HepG2 (cell line): ENCODE measurements around the gene CLASRP. TPM values are rescaled to one million over a fixed set of nuclear protein-coding genes. Genes with fewer than 3 reads are reported as not detected.

Experiments
- ARID2 ChIP-seq: sonication (generic); formaldehyde crosslinking; IDR thresholded peaks from 2 replicates; pipeline ENCODE4 v1.8.1; 2022; ENCODE audit warnings: mild to moderate bottlenecking, missing genetic modification reagents, borderline replicate concordance
- EEA1 ChIP-seq: sonication (generic); formaldehyde crosslinking; IDR thresholded peaks from 2 replicates; pipeline ENCODE4 v1.5.1; 2020; ENCODE audit warnings: mild to moderate bottlenecking, missing genetic modification reagents, borderline replicate concordance
- GPN1 ChIP-seq: sonication (generic); formaldehyde crosslinking; IDR thresholded peaks from 2 replicates; pipeline ENCODE4 v1.5.1; 2020; ENCODE audit warnings: missing genetic modification reagents, borderline replicate concordance
- HDAC2 ChIP-seq: sonication (generic); formaldehyde crosslinking; IDR thresholded peaks from 2 replicates; pipeline ENCODE4 v1.4.0; 2020; ENCODE audit warnings: missing genetic modification reagents
- ISX ChIP-seq: sonication (generic); formaldehyde crosslinking; conservative IDR thresholded peaks from 2 replicates; pipeline ENCODE4 v1.5.0; 2020; ENCODE audit warnings: missing genetic modification reagents
- MAF1 ChIP-seq: sonication (generic); formaldehyde crosslinking; IDR thresholded peaks from 2 replicates; pipeline ENCODE4 v1.5.0; 2020; ENCODE audit warnings: missing genetic modification reagents, borderline replicate concordance
- RCOR2 ChIP-seq: IDR thresholded peaks from 2 replicates; pipeline ENCODE4 v1.6.1; 2016; ENCODE audit warnings: missing biosample characterization, missing genetic modification reagents
- TOE1 ChIP-seq: sonication (generic); formaldehyde crosslinking; IDR thresholded peaks from 2 replicates; pipeline ENCODE4 v1.4.0; 2020; ENCODE audit warnings: mild to moderate bottlenecking, missing genetic modification reagents
- U2AF1 ChIP-seq: fragments of 200-400 bp; formaldehyde crosslinking; optimal IDR thresholded peaks from 2 replicates; pipeline ENCODE3; 2017; ENCODE audit warnings: mild to moderate bottlenecking, low read depth, low read length
- ZBTB42 ChIP-seq: sonication (generic); formaldehyde crosslinking; IDR thresholded peaks from 2 replicates; pipeline ENCODE4 v1.5.0; 2020; ENCODE audit warnings: mild to moderate bottlenecking, missing genetic modification reagents
- ZFY ChIP-seq: sonication (generic); formaldehyde crosslinking; IDR thresholded peaks from 2 replicates; pipeline ENCODE4 v1.4.0; 2020; ENCODE audit warnings: missing genetic modification reagents
- ZNF441 ChIP-seq: sonication (generic); formaldehyde crosslinking; IDR thresholded peaks from 2 replicates; pipeline ENCODE4 v1.7.0; 2021; ENCODE audit warnings: missing genetic modification reagents, borderline replicate concordance
- ZNF484 ChIP-seq: sonication (generic); formaldehyde crosslinking; IDR thresholded peaks from 2 replicates; pipeline ENCODE4 v1.5.1; 2020; ENCODE audit warnings: mild to moderate bottlenecking, low read depth, missing genetic modification reagents, borderline replicate concordance
- ZNF557 ChIP-seq: sonication (generic); formaldehyde crosslinking; IDR thresholded peaks from 2 replicates; pipeline ENCODE4 v1.4.0; 2020; ENCODE audit warnings: missing genetic modification reagents
- ZNF75D ChIP-seq: sonication (generic); formaldehyde crosslinking; IDR thresholded peaks from 2 replicates; pipeline ENCODE4 v1.8.1; 2023; ENCODE audit warnings: missing genetic modification reagents, mild to moderate bottlenecking, borderline replicate concordance
- ZNF83 ChIP-seq: sonication (generic); formaldehyde crosslinking; IDR thresholded peaks from 2 replicates; pipeline ENCODE4 v1.4.0; 2020; ENCODE audit warnings: missing genetic modification reagents, mild to moderate bottlenecking, borderline replicate concordance
- ZSCAN9 ChIP-seq: IDR thresholded peaks from 2 replicates; pipeline ENCODE4 v1.6.1; 2016; ENCODE audit warnings: borderline replicate concordance
- polyA plus RNA-seq, 8 experiments: library from polyadenylated mRNA; depleted of rRNA in 3 of 8; stranded (reverse) in 7 of 8; unstranded in 1 of 8; fragments of >200 nt; fragmentation: Illumina TruSeq in 4 of 8; extraction: Trizol in 4 of 8; gene quantifications; 2 replicates each; pipeline versions ENCODE4 v1.2.1 to v1.2.3, GENCODE V29; 2011 to 2016; ENCODE audit warnings: low read depth in 4 of 8, missing spikeins in 1 of 8, mixed read lengths in 1 of 8; ENCODE audit not compliant: insufficient read depth in 1 of 8
- total RNA-seq, 5 experiments: library from RNA; depleted of rRNA; stranded (reverse); fragments of >200 nt; fragmentation: Illumina TruSeq; extraction: Trizol; gene quantifications; 2 replicates each; pipeline ENCODE4 v1.2.3, GENCODE V29; 2016; ENCODE audit warnings: low read depth in 1 of 5
- TF ChIP-seq, protein P1 (sequence below), 2 experiments: sonication (generic) in 1 of 2; formaldehyde crosslinking in 1 of 2; IDR thresholded peaks; 2 replicates each; pipeline versions ENCODE4 v1.4.0 to v1.6.1; 2016 to 2020; ENCODE audit warnings: borderline replicate concordance in 1 of 2, low read depth in 1 of 2, mild to moderate bottlenecking in 1 of 2, missing genetic modification reagents in 1 of 2
- TF ChIP-seq, protein P2 (sequence below): sonication (generic); formaldehyde crosslinking; IDR thresholded peaks from 2 replicates; pipeline ENCODE4 v1.5.0; 2020; ENCODE audit warnings: missing genetic modification reagents
- TF ChIP-seq, protein P3 (sequence below): sonication (generic); formaldehyde crosslinking; conservative IDR thresholded peaks from 2 replicates; pipeline ENCODE4 v1.4.0; 2020; ENCODE audit warnings: missing genetic modification reagents
- TF ChIP-seq, protein P4 (sequence below): IDR thresholded peaks from 2 replicates; pipeline ENCODE4 v1.6.1; 2012; ENCODE audit warnings: inconsistent platforms

CLASRP gene
- total and polyA plus RNA-seq, 2 of the 13 experiments (the other 11 are each of a cell fraction or from before 2014, with no cell fraction given) = 32.0 to 51.4 TPM

DNA sequence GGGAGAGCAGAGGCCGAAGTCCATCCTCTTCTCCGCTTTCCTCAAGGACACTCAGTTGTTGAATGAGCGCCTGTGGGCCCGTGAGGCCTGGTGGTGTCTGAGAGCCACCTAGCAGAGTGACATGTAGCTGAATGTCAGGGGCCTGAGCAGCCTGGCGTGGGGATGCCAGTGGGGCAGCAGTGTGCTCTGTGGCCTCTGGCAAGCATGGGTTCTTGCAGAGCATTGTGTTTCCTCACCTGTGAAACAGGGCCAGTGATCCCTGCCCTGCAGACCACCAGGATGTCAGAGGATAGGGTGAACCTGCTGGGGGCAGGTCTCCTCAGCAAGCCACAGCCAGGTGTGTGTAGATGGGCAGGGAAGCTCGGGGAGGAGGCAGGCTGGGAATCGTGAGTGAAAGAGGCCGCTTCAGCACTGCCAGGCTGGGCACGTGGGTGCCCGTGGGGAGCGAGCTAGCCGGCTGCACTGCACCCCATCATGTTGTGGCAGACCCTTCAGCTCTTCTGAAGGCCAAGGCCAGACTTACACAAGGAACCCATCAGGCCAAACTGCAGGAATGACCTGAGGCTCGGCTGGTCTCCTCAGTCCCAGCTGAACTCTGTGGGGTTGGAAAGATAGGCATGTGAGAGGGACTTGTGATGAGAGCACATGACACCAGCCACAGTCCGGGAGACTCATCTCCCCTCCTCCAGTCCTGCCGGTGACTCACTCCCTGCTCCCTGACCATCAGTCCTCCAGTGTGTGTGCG lies 59.1 kb downstream of the CLASRP start (continued):
- TF ChIP-seq, protein P1, sequence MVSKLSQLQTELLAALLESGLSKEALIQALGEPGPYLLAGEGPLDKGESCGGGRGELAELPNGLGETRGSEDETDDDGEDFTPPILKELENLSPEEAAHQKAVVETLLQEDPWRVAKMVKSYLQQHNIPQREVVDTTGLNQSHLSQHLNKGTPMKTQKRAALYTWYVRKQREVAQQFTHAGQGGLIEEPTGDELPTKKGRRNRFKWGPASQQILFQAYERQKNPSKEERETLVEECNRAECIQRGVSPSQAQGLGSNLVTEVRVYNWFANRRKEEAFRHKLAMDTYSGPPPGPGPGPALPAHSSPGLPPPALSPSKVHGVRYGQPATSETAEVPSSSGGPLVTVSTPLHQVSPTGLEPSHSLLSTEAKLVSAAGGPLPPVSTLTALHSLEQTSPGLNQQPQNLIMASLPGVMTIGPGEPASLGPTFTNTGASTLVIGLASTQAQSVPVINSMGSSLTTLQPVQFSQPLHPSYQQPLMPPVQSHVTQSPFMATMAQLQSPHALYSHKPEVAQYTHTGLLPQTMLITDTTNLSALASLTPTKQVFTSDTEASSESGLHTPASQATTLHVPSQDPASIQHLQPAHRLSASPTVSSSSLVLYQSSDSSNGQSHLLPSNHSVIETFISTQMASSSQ (IDR thresholded peaks at IDR 0.05; ENCODE audit: low read depth) = no peak
- TF ChIP-seq, protein P1 (CRISPR knock-in tag; IDR thresholded peaks at IDR 0.05; ENCODE audit: borderline replicate concordance) = no peak
- TF ChIP-seq ZNF83 (CRISPR knock-in tag) (no peak), GPN1 (CRISPR knock-in tag) (no peak), TOE1 (CRISPR knock-in tag) (no peak), EEA1 (peak; percentile 42; the same call in 1 of the 2 replicates), ARID2 (CRISPR knock-in tag) (0 out of 2 replicates have a peak, but pooled peaks have one; percentile 22), ZSCAN9 (CRISPR knock-in tag) (no peak), ZFY (CRISPR knock-in tag) (peak; percentile 73), ISX (CRISPR knock-in tag) (no peak), ZNF441 (no peak), U2AF1 (no peak), ZNF75D (CRISPR knock-in tag) (no peak), MAF1 (CRISPR knock-in tag) (0 out of 2 replicates have a peak, but pooled peaks have one; percentile 36), ZBTB42 (CRISPR knock-in tag) (no peak), ZNF557 (CRISPR knock-in tag) (peak; percentile 56; the same call in 1 of the 2 replicates), RCOR2 (CRISPR knock-in tag) (no peak), ZNF484 (CRISPR knock-in tag) (no peak), HDAC2 (peak; percentile 12; the same call in 1 of the 2 replicates)
- TF ChIP-seq, protein P2, sequence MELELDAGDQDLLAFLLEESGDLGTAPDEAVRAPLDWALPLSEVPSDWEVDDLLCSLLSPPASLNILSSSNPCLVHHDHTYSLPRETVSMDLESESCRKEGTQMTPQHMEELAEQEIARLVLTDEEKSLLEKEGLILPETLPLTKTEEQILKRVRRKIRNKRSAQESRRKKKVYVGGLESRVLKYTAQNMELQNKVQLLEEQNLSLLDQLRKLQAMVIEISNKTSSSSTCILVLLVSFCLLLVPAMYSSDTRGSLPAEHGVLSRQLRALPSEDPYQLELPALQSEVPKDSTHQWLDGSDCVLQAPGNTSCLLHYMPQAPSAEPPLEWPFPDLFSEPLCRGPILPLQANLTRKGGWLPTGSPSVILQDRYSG (CRISPR knock-in tag) = no peak
- TF ChIP-seq, protein P3, sequence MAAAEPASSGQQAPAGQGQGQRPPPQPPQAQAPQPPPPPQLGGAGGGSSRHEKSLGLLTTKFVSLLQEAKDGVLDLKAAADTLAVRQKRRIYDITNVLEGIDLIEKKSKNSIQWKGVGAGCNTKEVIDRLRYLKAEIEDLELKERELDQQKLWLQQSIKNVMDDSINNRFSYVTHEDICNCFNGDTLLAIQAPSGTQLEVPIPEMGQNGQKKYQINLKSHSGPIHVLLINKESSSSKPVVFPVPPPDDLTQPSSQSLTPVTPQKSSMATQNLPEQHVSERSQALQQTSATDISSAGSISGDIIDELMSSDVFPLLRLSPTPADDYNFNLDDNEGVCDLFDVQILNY (CRISPR knock-in tag) = no peak
- TF ChIP-seq, protein P4, sequence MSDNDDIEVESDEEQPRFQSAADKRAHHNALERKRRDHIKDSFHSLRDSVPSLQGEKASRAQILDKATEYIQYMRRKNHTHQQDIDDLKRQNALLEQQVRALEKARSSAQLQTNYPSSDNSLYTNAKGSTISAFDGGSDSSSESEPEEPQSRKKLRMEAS = peak; percentile 58
